Natural killer cell (primary cell): ENCODE data around the gene DNAAF2. TPM values are rescaled to one million over a fixed set of nuclear protein-coding genes. Genes with fewer than 3 reads are reported as not detected.
"Not testable (repeated sequence)": the region's sequence is repeated elsewhere in the genome, so short reads cannot be mapped to it uniquely, and the experiment has no call there.

ENCODE experiments used
- ATAC-seq, 3 donors: fragments of 150-1000 bp in 2 of 3; fragments of 200-7000 bp in 1 of 3; cut with Tn5 transposase; 1 replicate in 1 of 3; 2 replicates in 2 of 3; pipeline ENCODE4 v1.10.0; 2021; ENCODE audit warnings: mild to moderate bottlenecking in 2 of 3, moderate library complexity in 2 of 3
- DNase-seq, 2 donors: peaks; one replicate each; pipeline versions ENCODE4 v3.0.0 to v3.0.0-alpha.2; 2013 to 2021; ENCODE audit warnings: mixed read lengths in 1 of 2
- H3K27ac ChIP-seq: one replicate; pipeline ENCODE4 v1.5.1; 2013; ENCODE audit warnings: mild to moderate bottlenecking, low read length
- H3K27me3 ChIP-seq: one replicate; pipeline ENCODE4 v1.6.1; 2013; ENCODE audit warnings: low read length; ENCODE audit not compliant: control insufficient read depth, insufficient read depth
- H3K36me3 ChIP-seq: one replicate; pipeline ENCODE4 v1.6.1; 2013; ENCODE audit warnings: low read length; ENCODE audit not compliant: control insufficient read depth, insufficient read depth
- H3K4me1 ChIP-seq: one replicate; pipeline ENCODE4 v1.6.1; 2013; ENCODE audit warnings: low read length; ENCODE audit not compliant: control insufficient read depth, insufficient read depth
- H3K4me3 ChIP-seq: one replicate; pipeline ENCODE4 v1.5.1; 2013; ENCODE audit warnings: low read length
- H3K9me3 ChIP-seq: one replicate; pipeline ENCODE4 v1.6.1; 2013; ENCODE audit warnings: low read length; ENCODE audit not compliant: control insufficient read depth, insufficient read depth
- H3K27ac Mint-ChIP-seq, 2 donors: one replicate each; pipeline ENCODE4 v1.8.0; 2022; ENCODE audit warnings: mild to moderate bottlenecking in 2 of 2, mixed read lengths in 2 of 2, moderate library complexity in 1 of 2
- H3K27me3 Mint-ChIP-seq, 2 donors: one replicate each; pipeline ENCODE4 v1.8.0; 2022; ENCODE audit warnings: low read depth in 2 of 2, mixed read lengths in 2 of 2
- H3K36me3 Mint-ChIP-seq: one replicate; pipeline ENCODE4 v1.8.0; 2022; ENCODE audit warnings: mixed read lengths
- H3K4me1 Mint-ChIP-seq, 2 donors: one replicate each; pipeline ENCODE4 v1.8.0; 2022; ENCODE audit warnings: mixed read lengths in 2 of 2
- H3K4me3 Mint-ChIP-seq: one replicate; pipeline ENCODE4 v1.8.0; 2022; ENCODE audit warnings: mild to moderate bottlenecking, moderate library complexity, mixed read lengths
- H3K9me3 Mint-ChIP-seq, 2 donors: one replicate each; pipeline ENCODE4 v1.8.0; 2022; ENCODE audit warnings: mixed read lengths in 2 of 2
- CTCF ChIP-seq: fragments of 200-600 bp; IDR thresholded peaks from one replicate; pipeline ENCODE4 v1.8.0; 2022; ENCODE audit warnings: antibody characterized with exemption
- WGBS: methylation state at CpG from one replicate; pipeline ENCODE4 v1.1.7; 2013; ENCODE audit warnings: missing lambda C conversion rate; ENCODE audit not compliant: insufficient coverage; 5-methylcytosine and 5-hydroxymethylcytosine counted together
- intact Hi-C: fragments of 100-400 bp; cut with micrococcal nuclease; formaldehyde crosslinking; loops from one replicate; pipeline ENCODE4 v1.14.2; 2022
- total RNA-seq, 4 donors: library from RNA; stranded (reverse); fragments of 120-200 nt in 1 of 4; gene quantifications; one replicate each; pipeline versions ENCODE4 v1.2.3 to v1.2.4, GENCODE V29; 2013 to 2022

Gene DNAAF2
- total RNA-seq, 3 donors from 2014 or later (not counting 1 experiment from before 2014, with no cell fraction given), result 10.5 to 16.2 (median 11.4) TPM

- no peaks in the 10 kb centered on the region for H3K9me3 Mint-ChIP-seq
- H3K36me3 ChIP-seq, result no peaks in the 10 kb centered on the region
- intact Hi-C loops, result no loop called here
- H3K27me3 ChIP-seq, result no peaks in the 10 kb centered on the region
- H3K4me1 ChIP-seq, result no peaks in the 10 kb centered on the region
- H3K4me3 ChIP-seq, result no peak overlapping the region
- no peaks in the 10 kb centered on the region for H3K4me1 Mint-ChIP-seq
- TF ChIP-seq CTCF, result no peak
- no peaks in the 10 kb centered on the region for H3K27me3 Mint-ChIP-seq
- H3K27ac Mint-ChIP-seq, result no peak overlapping the region
- H3K4me3 Mint-ChIP-seq, result no peak overlapping the region
- WGBS, result no CpG with 5 or more reads among the region's 2 CpGs
- no peaks in the 10 kb centered on the region for H3K36me3 Mint-ChIP-seq
- DNase-seq (no peak), ATAC-seq (no peak)
- H3K27ac ChIP-seq, result no peak overlapping the region
- no peaks in the 10 kb centered on the region for H3K9me3 ChIP-seq
Observed at GRCh38 chr14:49673586-49673985, 38.5 kb upstream of the DNAAF2 start.

- no peaks in the 10 kb centered on the region for H3K9me3 Mint-ChIP-seq
- Histone ChIP-seq H3K27ac (no peak overlapping the region), H3K27me3 (no peaks in the 10 kb centered on the region), H3K9me3 (no peaks in the 10 kb centered on the region), H3K36me3 (no peaks in the 10 kb centered on the region), H3K4me3 (no peak overlapping the region), H3K4me1 (no peaks in the 10 kb centered on the region)
- DNase-seq (no peak), ATAC-seq (no peak)
- no peaks in the 10 kb centered on the region for H3K4me1 Mint-ChIP-seq
- no peak for TF ChIP-seq CTCF
- no peak overlapping the region for H3K4me3 Mint-ChIP-seq
- no peaks in the 10 kb centered on the region for H3K27me3 Mint-ChIP-seq
- no peaks in the 10 kb centered on the region for H3K36me3 Mint-ChIP-seq
- intact Hi-C loops, result no loop called here
- no peak overlapping the region for H3K27ac Mint-ChIP-seq
Observed at GRCh38 chr14:49670475-49670874, 35.4 kb upstream of the DNAAF2 start.

- Histone ChIP-seq H3K4me3 (no peak overlapping the region), H3K36me3 (no peaks in the 10 kb centered on the region), H3K27ac (no peak overlapping the region), H3K27me3 (no peaks in the 10 kb centered on the region), H3K4me1 (no peaks in the 10 kb centered on the region), H3K9me3 (no peaks in the 10 kb centered on the region)
- intact Hi-C loops, result no loop called here
- H3K9me3 Mint-ChIP-seq, result no peaks in the 10 kb centered on the region
- no peak overlapping the region for H3K4me3 Mint-ChIP-seq
- H3K36me3 Mint-ChIP-seq, result no peaks in the 10 kb centered on the region
- H3K27me3 Mint-ChIP-seq, result no peaks in the 10 kb centered on the region
- H3K4me1 Mint-ChIP-seq, result no peaks in the 10 kb centered on the region
- H3K27ac Mint-ChIP-seq, result no peak overlapping the region
- TF ChIP-seq CTCF, result no peak
- ATAC-seq (no peak), DNase-seq (no peak)
- 80% methylated on average over 1 of the region's 2 CpGs for WGBS
Observed at GRCh38 chr14:49659526-49660455, 24.7 kb upstream of the DNAAF2 start.

- H3K4me1 Mint-ChIP-seq, H3K4me3 ChIP-seq, H3K27ac Mint-ChIP-seq, H3K27ac ChIP-seq, H3K27me3 Mint-ChIP-seq, DNase-seq, intact Hi-C loops, H3K36me3 Mint-ChIP-seq, H3K9me3 Mint-ChIP-seq, H3K9me3 ChIP-seq, H3K4me3 Mint-ChIP-seq, H3K36me3 ChIP-seq, H3K4me1 ChIP-seq, H3K27me3 ChIP-seq, ATAC-seq: not testable (repeated sequence)
- WGBS, result 97% methylated on average over 3 of the region's 6 CpGs
Observed at GRCh38 chr14:49657500-49657899, 22.5 kb upstream of the DNAAF2 start.
